ENCODE results near the gene RBM48. TPM values are rescaled to one million over a fixed set of nuclear protein-coding genes. Genes with fewer than 3 reads are reported as not detected.
"Not testable (repeated sequence)": the region's sequence is repeated elsewhere in the genome, so short reads cannot be mapped to it uniquely, and the experiment has no call there.

RBM48 gene
- total RNA-seq, 1 experiment from 2014 or later: 8.2 TPM

- Mint-ChIP-seq H3K4me1 (ENCODE audit: low read depth, unreplicated experiment) (peaks cover 14% of the 10 kb centered on the region), H3K4me3 (ENCODE audit: low read depth, unreplicated experiment) (no peak overlapping the region), H3K27me3 (ENCODE audit: unreplicated experiment) (no peaks in the 10 kb centered on the region), H3K9me3 (ENCODE audit: low read depth, unreplicated experiment) (no peaks in the 10 kb centered on the region), H3K27ac (ENCODE audit: unreplicated experiment) (no peak overlapping the region), H3K36me3 (ENCODE audit: insufficient read depth, unreplicated experiment) (peaks cover 9% of the 10 kb centered on the region)
- intact Hi-C loops (cut with micrococcal nuclease; ENCODE audit: unreplicated experiment): loop anchor here (10.0 kb wide), 2 partner anchors 312 to 532 kb away; partner anchors contain the start of gene CDK6
- no peak for DNase-seq
- no peak for TF ChIP-seq CTCF (IDR thresholded peaks at IDR 0.05; ENCODE audit: unreplicated experiment)
- BruUV-seq (replicated peaks): no TSS peak
- CTCF ChIA-PET: no interaction called here
These were observed 5.5 kb upstream of the RBM48 start for GRCh38 chr7:92523110-92523509.

- TF ChIP-seq CTCF (IDR thresholded peaks at IDR 0.05; ENCODE audit: unreplicated experiment): no peak
- no peaks in the 10 kb centered on the region for H3K9me3 Mint-ChIP-seq (ENCODE audit: low read depth, unreplicated experiment)
- H3K4me1 Mint-ChIP-seq (ENCODE audit: low read depth, unreplicated experiment): peaks cover 14% of the 10 kb centered on the region
- no peak overlapping the region for H3K27ac Mint-ChIP-seq (ENCODE audit: unreplicated experiment)
- intact Hi-C loops (cut with micrococcal nuclease; ENCODE audit: unreplicated experiment): loop anchor here (10.0 kb wide), 2 partner anchors 307 to 527 kb away; partner anchors contain the start of gene CDK6
- DNase-seq: peak; percentile 57
- peak overlapping the region; percentile 85 for H3K4me3 Mint-ChIP-seq (ENCODE audit: low read depth, unreplicated experiment)
- H3K27me3 Mint-ChIP-seq (ENCODE audit: unreplicated experiment): no peaks in the 10 kb centered on the region
- CTCF ChIA-PET: interaction anchor here (1.4 kb wide), 1 partner anchor 15 kb away, joined by 3 read pairs; no protein-coding TSS in a partner anchor
- H3K36me3 Mint-ChIP-seq (ENCODE audit: insufficient read depth, unreplicated experiment): peaks cover 28% of the 10 kb centered on the region
- BruUV-seq (replicated peaks): no TSS peak
These were observed 1.1 kb upstream of the RBM48 start for GRCh38 chr7:92527300-92528187.

- H3K9me3 Mint-ChIP-seq (ENCODE audit: low read depth, unreplicated experiment): no peaks in the 10 kb centered on the region
- H3K4me1 Mint-ChIP-seq (ENCODE audit: low read depth, unreplicated experiment): peaks cover 14% of the 10 kb centered on the region
- CTCF ChIA-PET: interaction anchor here (0.6 to 1.4 kb wide), 10 partner anchors 14 to 528 kb away, joined by 3 to 7 read pairs (median 4); no protein-coding TSS in a partner anchor
- DNase-seq: no peak
- BruUV-seq (replicated peaks): TSS peak; percentile 80
- intact Hi-C loops (cut with micrococcal nuclease; ENCODE audit: unreplicated experiment): loop anchor here (10.0 kb wide), 2 partner anchors 306 to 526 kb away; partner anchors contain the start of gene CDK6
- no peak for TF ChIP-seq CTCF (IDR thresholded peaks at IDR 0.05; ENCODE audit: unreplicated experiment)
- H3K4me3 Mint-ChIP-seq (ENCODE audit: low read depth, unreplicated experiment): peak overlapping the region; percentile 85
- H3K36me3 Mint-ChIP-seq (ENCODE audit: insufficient read depth, unreplicated experiment): peaks cover 31% of the 10 kb centered on the region
- peak overlapping the region; percentile 99 for H3K27ac Mint-ChIP-seq (ENCODE audit: unreplicated experiment)
- H3K27me3 Mint-ChIP-seq (ENCODE audit: unreplicated experiment): no peaks in the 10 kb centered on the region
These were observed 316 bp downstream of the RBM48 start for GRCh38 chr7:92528958-92529264.

- intact Hi-C loops (cut with micrococcal nuclease; ENCODE audit: unreplicated experiment): no loop called here
- no TSS peak for BruUV-seq (replicated peaks)
- DNase-seq: no peak
- H3K4me3 Mint-ChIP-seq (ENCODE audit: low read depth, unreplicated experiment): no peak overlapping the region
- peaks cover 13% of the 10 kb centered on the region for H3K36me3 Mint-ChIP-seq (ENCODE audit: insufficient read depth, unreplicated experiment)
- H3K27me3 Mint-ChIP-seq (ENCODE audit: unreplicated experiment): no peaks in the 10 kb centered on the region
- H3K27ac Mint-ChIP-seq (ENCODE audit: unreplicated experiment): no peak overlapping the region
- no peak for TF ChIP-seq CTCF (IDR thresholded peaks at IDR 0.05; ENCODE audit: unreplicated experiment)
- H3K4me1 Mint-ChIP-seq (ENCODE audit: low read depth, unreplicated experiment): no peaks in the 10 kb centered on the region
- H3K9me3 Mint-ChIP-seq (ENCODE audit: low read depth, unreplicated experiment): no peaks in the 10 kb centered on the region
- CTCF ChIA-PET: no interaction called here
These were observed 6.0 kb downstream of the RBM48 start for GRCh38 chr7:92534572-92534971.

GRCh38 chr7:92543542-92543941 is 14.9 kb downstream of the RBM48 start:
- H3K9me3 Mint-ChIP-seq (ENCODE audit: low read depth, unreplicated experiment); BruUV-seq (replicated peaks); H3K27ac Mint-ChIP-seq (ENCODE audit: unreplicated experiment); DNase-seq; intact Hi-C loops (cut with micrococcal nuclease; ENCODE audit: unreplicated experiment); H3K36me3 Mint-ChIP-seq (ENCODE audit: insufficient read depth, unreplicated experiment); H3K4me3 Mint-ChIP-seq (ENCODE audit: low read depth, unreplicated experiment); H3K4me1 Mint-ChIP-seq (ENCODE audit: low read depth, unreplicated experiment); H3K27me3 Mint-ChIP-seq (ENCODE audit: unreplicated experiment): not testable (repeated sequence)
- CTCF ChIA-PET: interaction anchor here (0.6 to 0.9 kb wide), 2 partner anchors 15 to 58 kb away, joined by 3 to 7 read pairs; partner anchors contain the start of genes PEX1 and RBM48

GRCh38 chr7:92545116-92545515 is 16.5 kb downstream of the RBM48 start:
- H3K27ac Mint-ChIP-seq (ENCODE audit: unreplicated experiment); intact Hi-C loops (cut with micrococcal nuclease; ENCODE audit: unreplicated experiment); H3K36me3 Mint-ChIP-seq (ENCODE audit: insufficient read depth, unreplicated experiment); H3K4me3 Mint-ChIP-seq (ENCODE audit: low read depth, unreplicated experiment); H3K4me1 Mint-ChIP-seq (ENCODE audit: low read depth, unreplicated experiment); H3K27me3 Mint-ChIP-seq (ENCODE audit: unreplicated experiment); BruUV-seq (replicated peaks); H3K9me3 Mint-ChIP-seq (ENCODE audit: low read depth, unreplicated experiment); CTCF ChIA-PET; DNase-seq: not testable (repeated sequence)

Data from Calu3 (cell line).